Astrocyte (in vitro differentiated cells and primary cell): ENCODE results near the gene CALU. TPM values are rescaled to one million over a fixed set of nuclear protein-coding genes. Genes with fewer than 3 reads are reported as not detected.
A peak's percentile ranks its signal among the peaks of the same experiment; 100 is the strongest.

ENCODE experiments used
- DNase-seq: peaks from one replicate; pipeline ENCODE4 v3.0.0-alpha.2; 2010; ENCODE audit warnings: low read depth
- FAIRE-seq: peaks from 2 replicates; lab custom pipeline; 2011; peaks lifted over from hg19 to GRCh38; lab: Jason Lieb, UNC
- H2AFZ ChIP-seq: 2 replicates; pipeline ENCODE4 v1.6.0; 2012; ENCODE audit warnings: low read depth, low read length, inconsistent platforms
- H3K27ac ChIP-seq: 2 replicates; pipeline ENCODE4 v1.5.1; 2011; ENCODE audit warnings: low read depth, low read length, inconsistent platforms
- H3K27me3 ChIP-seq: 2 replicates; pipeline ENCODE4 v1.6.0; 2011; ENCODE audit warnings: low read length, inconsistent platforms; ENCODE audit not compliant: insufficient read depth
- H3K36me3 ChIP-seq: 2 replicates; pipeline ENCODE4 v1.5.1; 2011; ENCODE audit warnings: low read length, inconsistent platforms; ENCODE audit not compliant: insufficient read depth
- H3K4me1 ChIP-seq: 2 replicates; pipeline ENCODE4 v1.5.1; 2011; ENCODE audit warnings: low read length, inconsistent platforms; ENCODE audit not compliant: insufficient read depth
- H3K4me2 ChIP-seq: 2 replicates; pipeline ENCODE4 v1.6.0; 2012; ENCODE audit warnings: low read length, inconsistent platforms
- H3K4me3 ChIP-seq: 2 replicates; pipeline ENCODE4 v1.5.1; 2011; ENCODE audit warnings: low read depth, mild to moderate bottlenecking, low read length, inconsistent platforms; ENCODE audit not compliant: insufficient read depth
- H3K79me2 ChIP-seq: 2 replicates; pipeline ENCODE4 v1.6.0; 2012; ENCODE audit warnings: mild to moderate bottlenecking, low read length, inconsistent platforms; ENCODE audit not compliant: insufficient read depth
- H3K9ac ChIP-seq: 2 replicates; pipeline ENCODE4 v1.6.0; 2012; ENCODE audit warnings: mild to moderate bottlenecking, low read length, inconsistent platforms
- H3K9me3 ChIP-seq: 2 replicates; pipeline ENCODE4 v1.5.1; 2012; ENCODE audit warnings: low read depth, mild to moderate bottlenecking, low read length, inconsistent platforms; ENCODE audit not compliant: insufficient read depth
- H4K20me1 ChIP-seq: 2 replicates; pipeline ENCODE4 v1.6.0; 2012; ENCODE audit warnings: low read length, inconsistent platforms; ENCODE audit not compliant: insufficient read depth
- H3K27ac Mint-ChIP-seq: one replicate; pipeline ENCODE4 v1.8.0; 2021; ENCODE audit warnings: mild to moderate bottlenecking, mixed read lengths; ENCODE audit not compliant: unreplicated experiment
- H3K27me3 Mint-ChIP-seq: one replicate; pipeline ENCODE4 v1.8.0; 2021; ENCODE audit warnings: low read depth, mixed read lengths; ENCODE audit not compliant: unreplicated experiment
- H3K36me3 Mint-ChIP-seq: one replicate; pipeline ENCODE4 v1.8.0; 2021; ENCODE audit warnings: low read depth, mixed read lengths; ENCODE audit not compliant: unreplicated experiment
- H3K4me1 Mint-ChIP-seq: one replicate; pipeline ENCODE4 v1.8.0; 2021; ENCODE audit warnings: low read depth, mixed read lengths; ENCODE audit not compliant: unreplicated experiment
- H3K4me3 Mint-ChIP-seq: one replicate; pipeline ENCODE4 v1.8.0; 2021; ENCODE audit warnings: mild to moderate bottlenecking, moderate library complexity, mixed read lengths; ENCODE audit not compliant: unreplicated experiment
- H3K9me3 Mint-ChIP-seq: one replicate; pipeline ENCODE4 v1.8.0; 2021; ENCODE audit warnings: mild to moderate bottlenecking, mixed read lengths; ENCODE audit not compliant: unreplicated experiment
- CTCF ChIP-seq: IDR thresholded peaks from 2 replicates; pipeline ENCODE4 v1.5.1; 2011; ENCODE audit warnings: low read depth, mild to moderate bottlenecking, inconsistent platforms, low read length, moderate library complexity; ENCODE audit not compliant: insufficient read depth
- EZH2 ChIP-seq: IDR thresholded peaks from 2 replicates; pipeline ENCODE4 v1.6.1; 2012; ENCODE audit warnings: mild to moderate bottlenecking, low read length, inconsistent platforms; ENCODE audit not compliant: insufficient read depth
- total RNA-seq: library from RNA; stranded (reverse); gene quantifications from 2 replicates; pipeline ENCODE4 v1.2.1, GENCODE V29; 2021

The CALU gene
- total RNA-seq, 1 donor from 2014 or later, result 670 TPM

GRCh38 chr7:128770233-128770632 is 31.1 kb downstream of the CALU start:
- Histone ChIP-seq H4K20me1 (peaks cover 79% of the 10 kb centered on the region), H3K27ac (no peak overlapping the region), H3K36me3 (peaks cover 79% of the 10 kb centered on the region), H3K4me3 (no peak overlapping the region), H3K79me2 (peaks cover 38% of the 10 kb centered on the region), H3K27me3 (no peaks in the 10 kb centered on the region), H3K9ac (no peak overlapping the region), H2AFZ (no peak overlapping the region), H3K4me1 (peaks cover 3% of the 10 kb centered on the region), H3K9me3 (no peaks in the 10 kb centered on the region), H3K4me2 (no peak overlapping the region)
- Mint-ChIP-seq H3K4me1 (no peaks in the 10 kb centered on the region), H3K27ac (peak overlapping the region; percentile 20), H3K9me3 (peaks cover 4% of the 10 kb centered on the region), H3K27me3 (no peaks in the 10 kb centered on the region), H3K36me3 (peaks cover 48% of the 10 kb centered on the region), H3K4me3 (no peak overlapping the region)
- TF ChIP-seq CTCF, result no peak
- TF ChIP-seq EZH2, result no peak
- peak; percentile 71 for DNase-seq
- FAIRE-seq, result no peak

GRCh38 chr7:128773604-128774003 is 34.4 kb downstream of the CALU start:
- no peak for FAIRE-seq
- no peak for DNase-seq
- no peak overlapping the region for H3K27ac Mint-ChIP-seq
- H3K27me3 Mint-ChIP-seq, result no peaks in the 10 kb centered on the region
- H3K36me3 Mint-ChIP-seq, result peaks cover 48% of the 10 kb centered on the region
- Histone ChIP-seq H3K9ac (no peak overlapping the region), H3K4me3 (no peak overlapping the region), H2AFZ (no peak overlapping the region), H4K20me1 (peaks cover 56% of the 10 kb centered on the region), H3K9me3 (no peaks in the 10 kb centered on the region), H3K79me2 (peaks cover 14% of the 10 kb centered on the region), H3K27ac (no peak overlapping the region), H3K4me1 (no peaks in the 10 kb centered on the region), H3K27me3 (no peaks in the 10 kb centered on the region), H3K4me2 (no peak overlapping the region), H3K36me3 (peaks cover 58% of the 10 kb centered on the region)
- H3K9me3 Mint-ChIP-seq, result peaks cover 13% of the 10 kb centered on the region
- no peaks in the 10 kb centered on the region for H3K4me1 Mint-ChIP-seq
- TF ChIP-seq EZH2 (no peak), CTCF (no peak)
- no peak overlapping the region for H3K4me3 Mint-ChIP-seq

GRCh38 chr7:128774029-128774689 is 35.0 kb downstream of the CALU start:
- Histone ChIP-seq H3K36me3 (peaks cover 53% of the 10 kb centered on the region), H3K4me3 (no peak overlapping the region), H2AFZ (no peak overlapping the region), H3K27me3 (no peaks in the 10 kb centered on the region), H3K79me2 (peaks cover 9% of the 10 kb centered on the region), H3K9me3 (no peaks in the 10 kb centered on the region), H3K4me1 (no peaks in the 10 kb centered on the region), H3K27ac (no peak overlapping the region), H3K9ac (no peak overlapping the region), H3K4me2 (no peak overlapping the region), H4K20me1 (peaks cover 54% of the 10 kb centered on the region)
- TF ChIP-seq CTCF (no peak), EZH2 (no peak)
- Mint-ChIP-seq H3K27ac (no peak overlapping the region), H3K27me3 (no peaks in the 10 kb centered on the region), H3K9me3 (peaks cover 13% of the 10 kb centered on the region), H3K4me1 (no peaks in the 10 kb centered on the region), H3K4me3 (no peak overlapping the region), H3K36me3 (peaks cover 43% of the 10 kb centered on the region)
- DNase-seq (no peak), FAIRE-seq (no peak)
